Smooth muscle cell (in vitro differentiated cells): Measurements from ENCODE around the gene TXNIP. TPM values are rescaled to one million over a fixed set of nuclear protein-coding genes. Genes with fewer than 3 reads are reported as not detected.

ENCODE experiments used
- DNase-seq: peaks from one replicate; lab custom pipeline; 2025; ENCODE audit not compliant: unreplicated experiment; lab: John Stamatoyannopoulos, UW
- H2AFZ ChIP-seq: fragments of 200-600 bp; sonication (generic); 2 replicates; pipeline ENCODE4 v1.6.0; 2016; ENCODE audit warnings: antibody characterized with exemption, low read depth, mild to moderate bottlenecking
- H3F3A ChIP-seq: fragments of 200-600 bp; sonication (generic); 2 replicates; pipeline ENCODE4 v1.6.0; 2017; ENCODE audit warnings: antibody characterized with exemption, low read depth
- H3K27ac ChIP-seq: fragments of 200-600 bp; sonication (generic); 2 replicates; pipeline ENCODE4 v1.5.1; 2016; ENCODE audit warnings: low read depth, mild to moderate bottlenecking
- H3K27me3 ChIP-seq: fragments of 200-600 bp; sonication (generic); 2 replicates; pipeline ENCODE4 v1.6.1; 2016; ENCODE audit warnings: low read depth, mild to moderate bottlenecking
- H3K36me3 ChIP-seq: fragments of 200-600 bp; sonication (generic); 2 replicates; pipeline ENCODE4 v1.5.1; 2016; ENCODE audit warnings: low read depth
- H3K4me1 ChIP-seq: fragments of 200-600 bp; sonication (generic); 2 replicates; pipeline ENCODE4 v1.5.1; 2016; ENCODE audit warnings: low read depth
- H3K4me2 ChIP-seq: fragments of 200-600 bp; sonication (generic); 2 replicates; pipeline ENCODE4 v1.6.0; 2016; ENCODE audit warnings: mild to moderate bottlenecking
- H3K4me3 ChIP-seq: fragments of 200-600 bp; sonication (generic); 2 replicates; pipeline ENCODE4 v1.5.1; 2016; ENCODE audit warnings: mild to moderate bottlenecking
- H3K79me2 ChIP-seq: fragments of 200-600 bp; sonication (generic); 2 replicates; pipeline ENCODE4 v1.6.0; 2016; ENCODE audit warnings: low read depth, mild to moderate bottlenecking
- H3K9ac ChIP-seq: fragments of 200-600 bp; sonication (generic); 2 replicates; pipeline ENCODE4 v1.6.0; 2016; ENCODE audit warnings: low read depth
- H3K9me3 ChIP-seq: fragments of 200-600 bp; sonication (generic); replicated peaks from 2 replicates; pipeline ENCODE4 v1.5.1; 2016; ENCODE audit warnings: low read depth
- H4K20me1 ChIP-seq: fragments of 200-600 bp; sonication (generic); 2 replicates; pipeline ENCODE4 v1.6.0; 2016; ENCODE audit warnings: low read depth
- WGBS: methylation state at CpG from one replicate; pipeline ENCODE4 v1.1.7; 2016; ENCODE audit warnings: low lambda C conversion rate; 5-methylcytosine and 5-hydroxymethylcytosine counted together
- polyA plus RNA-seq: library from polyadenylated mRNA; unstranded; fragments of >200 nt; fragmentation: Nextera tagmentation; extraction: Ambion mirVana; gene quantifications from 2 replicates; pipeline ENCODE4 v1.2.1, GENCODE V29; 2016
- total RNA-seq: library from RNA; depleted of rRNA; stranded (reverse); fragments of >200 nt; gene quantifications from 2 replicates; pipeline ENCODE4 v1.2.3, GENCODE V29; 2014
- TF ChIP-seq, protein P1 (sequence below): fragments of 200-600 bp; sonication (generic); IDR thresholded peaks from 2 replicates; pipeline ENCODE4 v1.5.1; 2017; ENCODE audit warnings: borderline replicate concordance, mild to moderate bottlenecking, antibody characterized with exemption; ENCODE audit not compliant: insufficient read depth, poor library complexity, severe bottlenecking

TXNIP gene
- total and polyA plus RNA-seq, 2 experiments from 2014 or later, result 206 to 384 TPM

DNA sequence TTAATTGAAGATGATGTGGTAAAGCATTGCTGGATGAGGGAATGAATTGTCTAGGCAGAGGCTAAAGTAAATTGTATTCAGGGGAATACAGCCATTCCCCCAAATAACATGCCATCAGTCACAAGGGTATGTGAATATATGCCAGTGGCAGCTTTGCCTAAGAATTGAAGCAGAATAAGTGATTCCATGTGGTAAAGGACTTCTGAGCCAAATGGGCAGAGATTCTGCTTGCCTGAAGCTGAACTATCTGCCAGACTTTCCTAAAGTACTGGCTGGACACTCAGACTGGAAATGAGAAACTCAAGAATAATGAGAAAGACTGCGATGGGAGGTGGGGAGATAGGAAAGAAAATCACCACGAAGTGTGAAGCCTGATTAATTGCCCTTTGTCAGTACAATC lies 40.9 kb downstream of the TXNIP start:
- Histone ChIP-seq H3K27ac (no peak overlapping the region), H3K9ac (no peak overlapping the region), H3F3A (no peaks in the 10 kb centered on the region), H4K20me1 (peaks cover 42% of the 10 kb centered on the region), H3K79me2 (peaks cover 68% of the 10 kb centered on the region), H3K4me3 (peak overlapping the region; percentile 74), H3K9me3 (no peaks in the 10 kb centered on the region), H3K4me2 (peak overlapping the region; percentile 90), H2AFZ (no peak overlapping the region), H3K36me3 (no peaks in the 10 kb centered on the region), H3K4me1 (peaks cover 12% of the 10 kb centered on the region), H3K27me3 (no peaks in the 10 kb centered on the region)
- TF ChIP-seq, protein P1, sequence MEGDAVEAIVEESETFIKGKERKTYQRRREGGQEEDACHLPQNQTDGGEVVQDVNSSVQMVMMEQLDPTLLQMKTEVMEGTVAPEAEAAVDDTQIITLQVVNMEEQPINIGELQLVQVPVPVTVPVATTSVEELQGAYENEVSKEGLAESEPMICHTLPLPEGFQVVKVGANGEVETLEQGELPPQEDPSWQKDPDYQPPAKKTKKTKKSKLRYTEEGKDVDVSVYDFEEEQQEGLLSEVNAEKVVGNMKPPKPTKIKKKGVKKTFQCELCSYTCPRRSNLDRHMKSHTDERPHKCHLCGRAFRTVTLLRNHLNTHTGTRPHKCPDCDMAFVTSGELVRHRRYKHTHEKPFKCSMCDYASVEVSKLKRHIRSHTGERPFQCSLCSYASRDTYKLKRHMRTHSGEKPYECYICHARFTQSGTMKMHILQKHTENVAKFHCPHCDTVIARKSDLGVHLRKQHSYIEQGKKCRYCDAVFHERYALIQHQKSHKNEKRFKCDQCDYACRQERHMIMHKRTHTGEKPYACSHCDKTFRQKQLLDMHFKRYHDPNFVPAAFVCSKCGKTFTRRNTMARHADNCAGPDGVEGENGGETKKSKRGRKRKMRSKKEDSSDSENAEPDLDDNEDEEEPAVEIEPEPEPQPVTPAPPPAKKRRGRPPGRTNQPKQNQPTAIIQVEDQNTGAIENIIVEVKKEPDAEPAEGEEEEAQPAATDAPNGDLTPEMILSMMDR, result no peak
- DNase-seq, result no peak
- 73% methylated on average over 2 of the region's 2 CpGs for WGBS

DNA sequence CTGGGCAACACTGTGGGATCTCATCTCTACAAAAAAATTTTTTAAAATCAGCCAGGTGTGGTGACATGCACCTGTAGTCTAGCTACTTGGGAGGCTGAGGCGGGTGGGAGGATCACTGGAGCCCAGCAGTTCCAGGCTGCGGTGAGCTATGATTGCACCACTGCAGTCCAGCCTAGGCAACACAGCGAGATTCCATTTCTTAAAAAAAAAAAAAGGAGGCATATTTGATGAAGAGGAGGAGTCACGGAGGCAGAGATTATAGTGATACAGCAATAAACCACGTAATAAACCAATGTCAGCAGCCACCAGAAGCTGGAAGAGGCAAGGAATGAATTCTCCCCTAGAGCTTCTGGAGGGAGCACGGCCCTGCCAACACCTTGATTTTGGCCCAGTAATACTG lies 42.5 kb downstream of the TXNIP start:
- TF ChIP-seq, protein P1, result no peak
- H3K9ac ChIP-seq, result no peak overlapping the region
- H3K4me1 ChIP-seq, result peaks cover 12% of the 10 kb centered on the region
- H3F3A ChIP-seq, result no peaks in the 10 kb centered on the region
- H2AFZ ChIP-seq, result no peak overlapping the region
- H3K36me3 ChIP-seq, result no peaks in the 10 kb centered on the region
- H3K27me3 ChIP-seq, result no peaks in the 10 kb centered on the region
- H3K27ac ChIP-seq, result no peak overlapping the region
- no peaks in the 10 kb centered on the region for H3K9me3 ChIP-seq
- H3K4me2 ChIP-seq, result no peak overlapping the region
- 95% methylated on average over 6 of the region's 6 CpGs for WGBS
- peaks cover 82% of the 10 kb centered on the region for H3K79me2 ChIP-seq
- DNase-seq, result no peak
- H4K20me1 ChIP-seq, result peaks cover 55% of the 10 kb centered on the region
- H3K4me3 ChIP-seq, result no peak overlapping the region

DNA sequence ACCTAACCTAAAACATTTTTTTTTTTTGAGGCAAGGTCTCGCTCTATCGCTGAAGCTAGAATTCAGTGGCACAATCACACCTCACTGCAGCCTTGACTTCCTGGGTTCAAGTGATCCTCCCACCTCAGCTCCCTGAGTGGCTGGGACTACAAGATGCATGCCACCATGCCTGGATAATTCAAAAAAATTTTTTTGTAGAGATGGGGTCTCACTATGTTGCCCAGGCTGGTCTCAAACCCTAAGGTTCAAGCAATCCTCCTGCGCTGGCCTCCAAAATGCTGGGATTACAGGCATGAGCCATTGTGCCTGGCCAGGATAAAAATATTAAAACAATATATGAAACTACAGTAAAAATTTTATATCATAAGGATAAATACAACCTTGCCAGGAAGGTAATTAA lies 43.5 kb downstream of the TXNIP start:
- peaks cover 83% of the 10 kb centered on the region for H3K79me2 ChIP-seq
- no peaks in the 10 kb centered on the region for H3K36me3 ChIP-seq
- H3K4me3 ChIP-seq, result no peak overlapping the region
- H3F3A ChIP-seq, result no peaks in the 10 kb centered on the region
- WGBS, result 96% methylated on average over 3 of the region's 3 CpGs
- no peaks in the 10 kb centered on the region for H3K9me3 ChIP-seq
- H3K27ac ChIP-seq, result no peak overlapping the region
- H3K9ac ChIP-seq, result no peak overlapping the region
- no peaks in the 10 kb centered on the region for H3K27me3 ChIP-seq
- H3K4me2 ChIP-seq, result no peak overlapping the region
- H3K4me1 ChIP-seq, result peaks cover 12% of the 10 kb centered on the region
- H2AFZ ChIP-seq, result no peak overlapping the region
- DNase-seq, result no peak
- peaks cover 63% of the 10 kb centered on the region for H4K20me1 ChIP-seq
- TF ChIP-seq, protein P1, result no peak

DNA sequence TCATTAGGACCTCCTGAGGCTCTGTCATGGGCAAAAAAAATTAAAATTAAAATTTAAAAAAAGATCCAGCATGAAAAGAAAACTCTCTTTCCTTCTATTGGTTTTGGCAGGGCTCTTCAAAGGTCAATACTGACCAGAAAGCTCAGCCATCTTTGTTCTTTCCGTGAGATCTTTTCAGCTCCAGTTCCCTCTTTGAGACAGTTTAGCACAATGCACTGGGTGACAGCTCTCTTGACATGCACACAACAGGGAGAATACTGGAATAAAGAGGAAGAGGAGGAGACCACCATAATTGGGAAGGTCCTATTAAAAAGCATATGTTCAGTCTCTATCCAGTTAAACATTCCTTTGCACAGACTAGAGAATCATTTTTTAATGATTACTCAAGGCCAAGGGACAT lies 44.9 kb downstream of the TXNIP start:
- H3K9me3 ChIP-seq, result no peaks in the 10 kb centered on the region
- 93% methylated on average over 1 of the region's 1 CpG for WGBS
- DNase-seq, result no peak
- no peaks in the 10 kb centered on the region for H3K27me3 ChIP-seq
- no peak overlapping the region for H2AFZ ChIP-seq
- H3K9ac ChIP-seq, result no peak overlapping the region
- no peaks in the 10 kb centered on the region for H3K36me3 ChIP-seq
- peaks cover 7% of the 10 kb centered on the region for H3K4me1 ChIP-seq
- H3K27ac ChIP-seq, result no peak overlapping the region
- H3F3A ChIP-seq, result no peaks in the 10 kb centered on the region
- H3K79me2 ChIP-seq, result peaks cover 76% of the 10 kb centered on the region
- TF ChIP-seq, protein P1, result no peak
- H3K4me2 ChIP-seq, result no peak overlapping the region
- H3K4me3 ChIP-seq, result no peak overlapping the region
- H4K20me1 ChIP-seq, result peaks cover 67% of the 10 kb centered on the region
